Lung (tissue), 12 donors: ENCODE measurements around the gene GMIP. TPM values are rescaled to one million over a fixed set of nuclear protein-coding genes. Genes with fewer than 3 reads are reported as not detected.
"Not testable (repeated sequence)": the region's sequence is repeated elsewhere in the genome, so short reads cannot be mapped to it uniquely, and the experiment has no call there.

ENCODE experiments used
- ATAC-seq: fragments of 200-7000 bp; cut with Tn5 transposase; one replicate; pipeline ENCODE4 v1.9.1; 2020; ENCODE audit warnings: moderate number of reproducible peaks; ENCODE audit not compliant: insufficient read depth, low FRiP score
- DNase-seq, 3 donors: peaks; one replicate each; pipeline ENCODE4 v3.0.0-alpha.2; 2013 to 2017
- H3K27ac ChIP-seq, 2 donors: one replicate each; pipeline ENCODE4 v1.5.1; 2013; ENCODE audit warnings: mild to moderate bottlenecking in 2 of 2, moderate library complexity in 2 of 2, control low read depth in 1 of 2, inconsistent platforms in 1 of 2, low read depth in 1 of 2, low read length in 1 of 2
- H3K27me3 ChIP-seq, 3 donors: one replicate each; pipeline ENCODE4 v1.5.1; 2013; ENCODE audit warnings: low read length in 2 of 3; ENCODE audit not compliant: control insufficient read depth in 3 of 3, insufficient read depth in 3 of 3
- H3K36me3 ChIP-seq, 4 donors: one replicate each; pipeline ENCODE4 v1.5.1; 2013; ENCODE audit warnings: low read length in 4 of 4, mild to moderate bottlenecking in 1 of 4, moderate library complexity in 1 of 4; ENCODE audit not compliant: control insufficient read depth in 4 of 4, insufficient read depth in 4 of 4
- H3K4me1 ChIP-seq, 5 donors: one replicate each; pipeline ENCODE4 v1.5.1; 2013; ENCODE audit warnings: low read length in 5 of 5, mild to moderate bottlenecking in 2 of 5, moderate library complexity in 1 of 5; ENCODE audit not compliant: control insufficient read depth in 5 of 5, insufficient read depth in 5 of 5
- H3K4me3 ChIP-seq: one replicate; pipeline ENCODE4 v1.5.1; 2013; ENCODE audit warnings: mild to moderate bottlenecking, control low read depth, moderate library complexity
- H3K9ac ChIP-seq, 2 donors: one replicate each; pipeline ENCODE4 v1.5.1; 2013; ENCODE audit warnings: low read length in 2 of 2, control low read depth in 1 of 2; ENCODE audit not compliant: insufficient read depth in 1 of 2
- H3K9me3 ChIP-seq, 4 donors: one replicate each; pipeline ENCODE4 v1.5.1; 2013; ENCODE audit warnings: low read length in 3 of 4, mild to moderate bottlenecking in 1 of 4, moderate library complexity in 1 of 4; ENCODE audit not compliant: control insufficient read depth in 4 of 4, insufficient read depth in 3 of 4
- CTCF ChIP-seq: IDR thresholded peaks from 2 replicates; pipeline ENCODE4 v1.5.1; 2012; ENCODE audit warnings: mild to moderate bottlenecking; ENCODE audit errors: control extremely low read depth, extremely low read depth
- WGBS, 2 donors: extraction: QIAGEN DNeasy Blood & Tissue Kit; methylation state at CpG; one replicate each; pipeline ENCODE4 v1.1.7; 2013; 5-methylcytosine and 5-hydroxymethylcytosine counted together
- polyA plus RNA-seq, 2 donors: library from polyadenylated mRNA; stranded (reverse); fragments of 200-250 nt; gene quantifications; one replicate each; pipeline ENCODE4 v1.2.1, GENCODE V29; 2013
- total RNA-seq, 2 donors: library from RNA; depleted of rRNA in 1 of 2; stranded (reverse); fragments of >200 nt in 1 of 2; gene quantifications; one replicate each; pipeline ENCODE4 v1.2.1, GENCODE V29; 2014 to 2021
- donor health status: control.
- donor health status: control.
- donor health status: Bipolar disorder and iron deficiency.
- donor health status: healthy.
- donor health status: DM: yes; HTN: yes; CAD: no.

Gene GMIP
- total and polyA plus RNA-seq, 4 donors: 13.1 to 54.1 (median 31.6) TPM

- H3K9me3 ChIP-seq: no peaks in the 10 kb centered on the region
- 79 to 87% methylated on average over 10 of the region's 10 CpGs for WGBS, 2 donors
- no peak for ATAC-seq
- TF ChIP-seq CTCF: no peak
- no peak overlapping the region for H3K4me3 ChIP-seq
- H3K27ac ChIP-seq: no peak overlapping the region
- DNase-seq: peak in 2 of 3 donors; percentile 48 to 63
- H3K27me3 ChIP-seq: no peaks in the 10 kb centered on the region
- no peak overlapping the region for H3K9ac ChIP-seq
- H3K36me3 ChIP-seq: peaks cover 0 to 4% (median 0%) of the 10 kb centered on the region in 4 donors
- peaks cover 0 to 4% (median 0%) of the 10 kb centered on the region in 5 donors for H3K4me1 ChIP-seq
Measured at GRCh38 chr19:19610376-19611202, 32.9 kb downstream of the GMIP start.

- not testable (repeated sequence) for H3K36me3 ChIP-seq, H3K4me3 ChIP-seq, H3K9ac ChIP-seq, DNase-seq, H3K9me3 ChIP-seq, H3K4me1 ChIP-seq, ATAC-seq, H3K27me3 ChIP-seq, H3K27ac ChIP-seq
- 95 to 97% methylated on average over 8 of the region's 8 CpGs for WGBS, 2 donors
Measured at GRCh38 chr19:19606686-19607085, 36.8 kb downstream of the GMIP start.

GRCh38 chr19:19606021-19606420, 37.4 kb downstream of the GMIP start:
- peaks cover 0 to 4% (median 0%) of the 10 kb centered on the region in 4 donors for H3K36me3 ChIP-seq
- H3K4me1 ChIP-seq: no peaks in the 10 kb centered on the region
- H3K9ac ChIP-seq: no peak overlapping the region
- H3K9me3 ChIP-seq: no peaks in the 10 kb centered on the region
- no peaks in the 10 kb centered on the region for H3K27me3 ChIP-seq
- no peak for DNase-seq
- peak overlapping the region in 1 of 2 donors; percentile 11 for H3K27ac ChIP-seq
- H3K4me3 ChIP-seq: no peak overlapping the region
- TF ChIP-seq CTCF: no peak
- no peak for ATAC-seq
- WGBS, 2 donors: 29 to 67% methylated on average over 1 of the region's 1 CpG

- no peak overlapping the region for H3K9ac ChIP-seq
- WGBS, 2 donors: 38 to 58% methylated on average over 3 of the region's 3 CpGs
- DNase-seq (no peak), ATAC-seq (no peak)
- no peak overlapping the region for H3K27ac ChIP-seq
- peaks cover 0 to 3% (median 0%) of the 10 kb centered on the region in 4 donors for H3K36me3 ChIP-seq
- H3K4me3 ChIP-seq: no peak overlapping the region
- H3K9me3 ChIP-seq: no peaks in the 10 kb centered on the region
- peaks cover 0 to under 1% (median 0%) of the 10 kb centered on the region in 5 donors for H3K4me1 ChIP-seq
- no peaks in the 10 kb centered on the region for H3K27me3 ChIP-seq
- TF ChIP-seq CTCF: no peak
Measured at GRCh38 chr19:19602713-19603324, 40.6 kb downstream of the GMIP start.
